ELF-1 (cell line): ENCODE data around the gene SAMD13.

Source experiments
- DNase-seq: peaks from one replicate; pipeline ENCODE4 v3.0.0-alpha.2; 2016; ENCODE audit warnings: low read depth, low spot score

SAMD13 gene, protein sequence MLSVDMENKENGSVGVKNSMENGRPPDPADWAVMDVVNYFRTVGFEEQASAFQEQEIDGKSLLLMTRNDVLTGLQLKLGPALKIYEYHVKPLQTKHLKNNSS

DNA sequence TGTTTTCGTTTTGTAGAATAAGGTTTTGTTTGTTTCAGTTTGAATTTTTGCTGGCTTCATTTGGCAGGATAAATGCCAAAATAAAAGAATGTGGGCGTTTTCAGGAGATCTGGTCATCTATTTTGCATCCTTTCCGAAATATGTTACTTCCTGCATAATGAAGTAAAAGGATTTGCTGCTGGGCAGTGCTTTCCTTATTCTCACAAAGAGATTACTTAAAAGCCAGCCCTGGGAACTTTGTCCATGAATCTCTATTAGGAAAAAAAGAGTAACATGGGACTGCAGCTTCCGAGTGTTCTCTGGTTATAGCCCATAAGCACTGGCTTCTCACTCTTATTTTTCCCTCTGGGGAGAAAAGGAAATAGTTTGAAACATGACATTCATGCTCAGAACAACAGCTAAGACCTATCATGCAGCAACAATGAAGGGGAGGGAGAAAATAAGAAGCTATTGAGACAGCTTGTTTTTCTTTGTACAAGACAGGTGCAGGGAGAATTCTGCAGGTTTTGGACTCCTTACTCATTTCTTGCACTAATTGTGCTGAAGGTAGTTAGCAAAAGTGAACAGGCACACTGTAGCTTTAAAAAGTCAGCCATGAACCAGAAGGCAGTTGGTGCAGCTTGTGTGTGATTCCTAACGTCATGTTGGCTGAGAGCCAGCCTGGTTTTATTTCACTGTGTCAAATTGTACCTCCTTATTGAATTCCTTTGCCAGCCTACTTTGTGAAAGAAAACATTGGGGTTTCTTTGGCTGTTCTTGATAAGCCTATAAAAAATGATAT, at the start of gene SAMD13:
SAMD13 (plus strand) TSS at position 705 of the 781 bp plus-strand sequence. CDS start 1,527 bp downstream, outside the sequence.
- DNase-seq, result no peak

DNA sequence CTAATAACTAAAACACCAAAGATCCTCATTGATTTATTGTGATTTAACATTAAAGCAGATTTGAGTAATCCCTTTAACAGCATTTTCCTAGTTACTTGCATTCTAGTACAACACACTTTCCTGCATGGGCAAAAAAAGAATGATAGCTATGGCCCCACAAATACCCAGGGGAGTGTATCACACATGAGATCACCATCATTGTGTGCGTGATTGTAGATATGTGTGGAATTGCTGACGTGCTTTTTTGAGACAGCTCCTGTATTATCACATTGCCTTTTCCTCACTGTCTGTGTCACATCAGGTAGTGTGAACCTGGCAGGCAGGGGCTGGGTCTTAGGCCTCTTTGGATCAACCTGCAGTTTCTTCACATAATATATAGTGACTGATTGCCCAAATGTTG, 48.5 kb upstream of the SAMD13 start:
- no peak for DNase-seq

DNA sequence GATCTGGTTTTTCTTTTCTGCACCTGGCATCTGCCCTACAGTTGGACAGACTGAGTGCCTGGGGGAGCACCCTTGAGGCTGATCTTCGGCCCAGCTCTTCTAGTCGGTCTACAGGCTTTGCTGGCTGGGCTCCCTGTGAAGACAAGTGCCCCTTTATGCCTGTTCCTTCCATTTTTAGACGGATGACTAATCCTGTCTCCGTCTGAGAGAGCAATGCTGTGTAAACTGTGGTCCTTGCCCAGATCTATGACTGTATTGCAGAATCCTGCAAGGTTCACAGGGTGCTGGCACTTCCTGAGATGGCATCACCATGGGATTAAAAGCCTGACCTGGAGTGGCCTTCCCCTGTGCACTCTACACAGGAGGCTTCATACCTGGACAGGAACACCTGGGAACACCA, 47.6 kb upstream of the SAMD13 start:
- DNase-seq, result no peak

DNA sequence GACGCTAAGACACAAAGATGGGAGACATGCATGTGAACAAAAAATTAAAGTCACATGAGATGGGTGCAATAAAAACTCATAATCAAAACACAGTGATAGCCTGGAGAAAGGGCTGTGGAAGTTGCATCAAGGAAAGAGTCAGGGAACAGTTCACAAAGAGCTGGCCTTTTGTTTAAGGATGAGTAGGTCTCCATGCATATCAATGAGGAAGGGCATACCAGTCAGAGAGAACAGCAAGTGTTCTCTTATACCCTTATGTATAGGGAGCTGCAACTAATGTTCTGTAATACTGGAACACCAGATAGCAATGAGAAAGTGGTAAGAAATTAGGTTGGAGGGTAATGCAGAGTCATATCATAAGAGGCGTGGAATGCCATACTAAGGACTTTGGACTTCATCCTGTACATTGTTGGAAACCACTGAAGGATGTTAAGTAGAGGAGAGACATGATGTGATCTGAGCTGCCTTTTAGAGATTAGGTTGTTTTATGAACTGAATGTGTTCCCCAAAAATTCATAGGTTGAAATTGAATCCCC, 46.7 kb upstream of the SAMD13 start:
- DNase-seq, result no peak

DNA sequence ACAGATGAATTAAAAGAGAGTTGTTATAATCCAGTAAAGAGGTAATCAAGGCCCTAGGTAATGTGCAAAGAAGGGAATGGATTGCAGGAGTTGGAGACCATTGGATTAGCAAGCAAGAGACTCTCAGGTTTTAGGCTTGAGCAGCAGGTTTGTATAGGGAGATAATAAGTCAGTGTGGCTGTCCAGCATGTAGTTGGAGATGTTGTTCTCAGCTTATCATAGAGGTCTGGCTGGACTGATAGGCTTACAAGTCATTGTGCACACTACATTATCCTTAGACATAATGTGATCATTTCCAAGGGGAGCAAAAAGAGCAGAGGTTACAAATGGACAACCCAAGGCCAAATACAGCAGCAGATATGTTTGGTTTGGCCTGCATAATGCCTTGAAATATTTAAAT, 45.9 kb upstream of the SAMD13 start:
- DNase-seq, result no peak

DNA sequence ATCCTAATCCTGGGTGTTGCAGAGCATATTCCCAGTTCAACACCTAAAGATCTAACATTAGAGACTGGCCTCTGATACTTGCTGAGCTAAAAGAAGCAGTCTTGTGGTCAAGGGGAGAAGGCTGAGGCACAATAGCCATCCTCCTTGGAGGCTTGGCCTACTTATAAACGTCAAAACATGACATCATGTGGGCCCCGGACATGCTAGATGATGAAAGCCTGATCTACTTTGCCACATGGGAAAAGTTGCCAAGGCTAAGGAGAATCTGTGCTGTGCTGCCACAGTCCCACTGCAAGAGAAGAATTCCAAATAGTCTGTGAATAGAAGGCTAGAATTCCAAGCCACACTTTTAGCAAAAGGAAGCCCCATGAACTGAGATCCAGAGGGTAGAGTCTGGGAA, 43.9 kb upstream of the SAMD13 start:
- DNase-seq, result no peak

DNA sequence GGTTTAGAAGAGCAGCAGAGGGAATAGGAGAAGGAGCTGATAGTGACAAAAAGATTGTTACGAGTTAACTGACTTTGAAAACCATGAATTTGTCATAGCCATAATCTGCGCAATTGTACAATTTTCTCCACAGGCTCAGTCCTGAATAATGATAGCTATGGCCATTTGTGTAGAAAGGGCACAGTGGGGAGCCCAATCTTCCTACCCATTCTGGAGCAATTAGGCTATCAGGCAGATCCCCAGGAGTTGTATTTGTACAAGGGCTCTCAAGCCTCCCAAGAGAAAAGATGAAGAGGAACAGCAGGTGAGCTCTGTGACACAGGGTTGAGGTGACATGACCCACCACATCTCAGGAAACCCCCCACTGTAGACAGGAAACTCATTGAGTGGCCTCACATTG, 42.1 kb upstream of the SAMD13 start:
- no peak for DNase-seq

DNA sequence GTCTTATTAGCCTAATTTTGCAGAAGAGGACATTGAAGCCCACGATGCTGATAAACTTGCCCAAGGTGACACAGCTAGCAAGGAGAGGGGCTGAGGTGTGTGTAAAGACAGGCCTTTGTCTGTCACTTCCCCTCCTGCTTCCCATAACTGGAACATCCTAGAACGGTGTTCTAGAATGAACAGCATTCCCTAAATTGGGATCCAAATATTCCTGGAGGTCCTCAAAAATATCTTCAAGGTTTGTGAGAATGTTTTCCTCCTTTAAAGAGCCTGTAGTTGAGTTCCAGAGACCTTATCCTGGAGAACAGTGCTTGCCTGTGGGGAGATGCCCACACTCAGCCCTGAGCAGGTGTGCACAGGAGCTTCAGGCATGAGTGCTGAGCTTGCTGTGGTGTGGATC, 41.5 kb upstream of the SAMD13 start:
- DNase-seq, result no peak

DNA sequence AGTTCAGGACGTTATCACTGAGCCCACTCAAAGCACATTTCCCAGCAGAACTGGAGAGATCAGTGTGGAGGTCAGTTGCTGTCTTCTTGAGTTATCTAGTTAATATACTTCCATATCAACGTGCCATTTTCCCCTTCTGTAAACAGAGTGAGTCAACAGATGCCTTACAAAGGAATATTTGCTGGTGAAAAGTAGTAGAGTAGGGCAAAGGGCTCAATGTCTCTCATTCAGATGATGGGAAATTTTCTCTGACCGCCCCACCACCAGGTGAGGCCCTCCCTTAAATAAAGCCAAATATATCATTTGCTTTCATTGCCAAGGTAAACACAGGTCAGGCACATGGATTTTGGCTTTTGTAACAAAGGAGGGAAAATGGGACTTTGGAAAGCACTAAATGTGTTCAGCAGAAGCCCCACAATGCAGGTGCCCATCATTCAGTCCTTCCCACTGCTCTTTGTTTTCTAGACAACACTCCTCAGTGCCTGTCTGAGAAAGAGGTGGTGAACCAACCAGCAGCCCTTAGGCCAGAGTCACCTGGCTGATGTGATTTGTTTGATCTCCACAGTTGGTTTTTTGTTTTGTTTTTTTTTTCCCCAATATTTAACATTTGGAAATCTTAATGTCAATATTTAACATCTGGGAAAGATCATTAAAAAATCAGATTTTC, 40.5 kb upstream of the SAMD13 start:
- no peak for DNase-seq

DNA sequence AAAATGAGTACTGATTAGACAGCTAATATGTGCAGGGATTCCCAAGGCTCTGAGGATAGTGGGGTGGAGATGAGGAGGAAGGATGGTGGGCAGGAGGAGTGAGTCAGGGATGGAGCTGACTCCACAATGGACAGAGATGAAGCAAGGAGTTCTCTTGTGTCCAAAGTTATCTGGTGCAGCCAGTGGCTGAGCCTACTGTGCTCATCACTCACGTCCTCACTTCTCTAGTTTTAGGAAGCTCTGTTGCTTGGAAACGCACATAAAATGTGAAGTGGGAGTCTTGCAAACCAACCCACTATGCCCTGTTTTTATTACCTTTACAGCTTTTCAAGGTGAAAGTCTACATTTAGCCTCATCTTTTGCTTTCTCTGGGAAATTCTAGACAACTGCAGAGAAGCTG, 36.5 kb upstream of the SAMD13 start:
- no peak for DNase-seq

DNA sequence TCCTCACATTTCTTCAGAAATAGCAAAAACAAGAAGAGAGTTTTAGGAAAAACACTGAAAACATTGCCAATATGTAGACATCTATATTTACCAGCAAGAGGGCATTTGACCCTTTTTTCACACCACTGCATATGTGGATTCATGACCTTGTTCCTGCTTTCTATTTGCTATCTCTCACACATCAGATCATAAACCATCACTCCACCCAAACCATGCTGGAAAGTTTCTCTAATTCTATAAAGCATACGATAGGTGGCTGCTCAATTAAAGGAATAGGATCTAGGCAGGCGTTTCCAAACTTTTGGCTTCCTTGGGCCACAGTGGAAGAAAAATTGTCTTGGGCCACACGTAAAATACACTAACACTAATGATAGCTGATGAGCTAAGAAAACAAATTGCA, 35.6 kb upstream of the SAMD13 start:
- DNase-seq, result no peak

DNA sequence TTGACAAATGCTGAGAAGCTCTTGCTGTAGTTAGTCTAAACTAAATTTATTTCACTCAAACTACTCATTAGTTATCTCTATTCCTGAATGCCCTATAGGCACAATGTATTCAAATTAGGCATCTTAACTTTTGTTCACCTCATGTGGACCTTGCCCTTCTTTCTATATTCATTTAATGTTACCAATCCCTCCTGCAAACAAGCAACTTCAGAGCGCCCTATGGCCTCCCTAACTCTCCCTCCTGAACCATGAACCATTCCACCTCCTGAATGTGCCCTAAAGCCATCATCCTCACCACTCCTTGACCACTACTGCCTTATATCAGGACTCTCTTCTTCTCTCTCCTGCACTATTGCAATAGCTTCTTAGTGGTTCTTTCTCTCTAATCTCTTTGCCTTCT, 34.8 kb upstream of the SAMD13 start:
- DNase-seq, result no peak

DNA sequence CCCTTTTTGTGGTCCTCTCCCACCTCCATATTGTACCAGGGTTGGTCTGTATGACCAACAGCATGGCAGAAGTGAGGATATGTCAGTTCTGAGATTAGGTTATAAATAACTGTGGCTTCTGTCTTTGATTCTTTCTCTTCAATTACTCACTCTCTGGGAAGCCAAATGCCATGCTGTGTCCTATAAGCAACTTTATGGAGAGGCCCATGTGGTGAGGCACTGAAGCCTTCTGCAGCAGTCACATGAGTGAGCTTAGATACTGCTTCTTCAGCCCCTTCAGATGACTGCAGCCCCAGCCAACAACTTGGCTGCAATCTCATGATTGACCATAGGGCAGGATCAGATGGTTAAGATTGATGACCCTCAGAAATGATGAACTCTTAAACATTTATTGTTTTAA, 34.0 kb upstream of the SAMD13 start:
- DNase-seq, result no peak

DNA sequence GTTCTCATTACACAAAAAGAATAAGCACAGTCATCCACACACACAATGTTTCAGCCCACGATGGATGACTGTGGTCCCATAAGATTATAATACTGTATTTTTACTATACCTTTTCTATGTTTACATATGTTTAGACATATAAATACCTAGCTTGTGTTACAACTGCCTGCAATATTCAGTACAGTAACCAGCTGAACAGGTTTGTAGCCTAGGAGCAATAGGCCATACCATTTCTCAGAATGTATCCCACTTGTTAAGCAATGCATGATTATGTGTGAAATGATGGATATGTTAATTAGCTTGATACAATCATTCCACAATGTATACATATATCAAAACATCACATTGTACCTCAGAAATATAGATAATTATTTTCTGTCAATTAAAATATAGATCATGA, 33.2 kb upstream of the SAMD13 start:
- DNase-seq, result no peak

DNA sequence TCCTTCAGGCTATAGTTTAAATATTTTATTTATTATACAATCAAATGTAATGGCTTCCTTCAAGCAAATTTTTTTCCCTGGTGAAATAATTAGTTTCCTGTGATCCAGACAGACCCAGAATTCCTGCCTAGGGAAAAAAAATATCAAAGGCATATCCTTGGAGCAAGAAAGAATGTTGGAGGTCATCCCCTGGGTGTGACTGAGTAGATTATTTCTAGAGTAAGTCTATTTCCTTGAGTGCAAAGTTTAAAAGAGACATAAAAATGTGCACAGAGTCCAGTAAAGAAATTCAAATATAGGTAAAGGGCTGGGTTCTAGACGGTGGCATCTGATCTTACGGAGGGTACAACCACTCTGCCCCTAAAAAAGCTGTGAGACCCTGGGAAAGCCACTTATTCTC, 32.2 kb upstream of the SAMD13 start:
- DNase-seq, result no peak

DNA sequence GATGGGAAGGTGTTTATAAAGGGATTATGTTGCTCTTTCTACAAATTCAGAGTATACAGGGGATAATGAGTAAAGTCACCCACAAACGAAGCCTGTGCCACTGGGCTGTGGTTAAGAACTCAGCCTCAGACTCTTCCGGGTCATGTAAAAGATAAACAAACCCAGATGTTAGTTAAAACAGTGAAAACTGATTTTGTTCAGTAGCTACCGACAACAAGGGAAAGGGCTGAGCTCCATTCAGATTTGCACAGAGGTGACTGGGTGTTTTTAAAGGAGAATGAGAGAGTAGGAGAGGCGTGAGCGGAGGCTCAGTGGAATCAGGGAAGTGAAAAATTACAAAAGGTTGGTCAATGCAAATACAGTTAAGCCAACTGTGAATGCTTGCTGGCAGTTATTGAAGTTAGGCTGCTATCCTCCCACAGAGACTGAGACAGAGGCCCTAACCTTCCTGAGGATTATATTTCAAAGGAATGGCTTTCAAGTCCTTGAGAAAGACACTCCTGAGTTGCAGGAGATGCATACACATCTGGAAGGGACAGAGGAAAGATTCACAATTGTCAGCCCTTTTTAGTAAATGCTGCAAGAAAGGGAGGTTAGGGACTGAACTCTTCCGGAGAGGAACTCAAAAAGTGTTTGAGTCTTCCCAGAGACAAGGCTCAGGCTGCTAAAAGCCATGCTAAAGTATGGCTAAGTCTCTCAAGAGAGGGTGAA, 29.9 kb upstream of the SAMD13 start:
- peak; percentile 11 for DNase-seq

DNA sequence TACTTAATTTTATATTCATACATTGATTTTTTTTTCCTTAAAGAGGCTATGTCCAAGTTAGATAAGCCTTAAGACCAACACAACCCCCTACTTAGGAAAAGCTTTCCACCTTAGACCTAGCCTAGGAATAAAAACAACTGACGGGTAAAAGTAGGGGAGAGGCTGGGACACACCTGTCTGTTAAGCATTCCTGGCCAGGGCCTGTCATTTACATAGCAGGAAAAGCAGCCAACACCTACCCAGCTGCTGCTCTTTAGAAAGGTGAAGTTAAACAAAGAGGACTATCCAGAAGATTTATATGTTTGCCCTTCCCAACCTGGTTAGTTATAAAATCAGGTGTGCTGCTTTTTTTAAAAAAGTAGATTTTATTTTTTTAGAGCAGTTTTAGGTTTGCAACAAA, 29.1 kb upstream of the SAMD13 start:
- DNase-seq, result peak; percentile 9

DNA sequence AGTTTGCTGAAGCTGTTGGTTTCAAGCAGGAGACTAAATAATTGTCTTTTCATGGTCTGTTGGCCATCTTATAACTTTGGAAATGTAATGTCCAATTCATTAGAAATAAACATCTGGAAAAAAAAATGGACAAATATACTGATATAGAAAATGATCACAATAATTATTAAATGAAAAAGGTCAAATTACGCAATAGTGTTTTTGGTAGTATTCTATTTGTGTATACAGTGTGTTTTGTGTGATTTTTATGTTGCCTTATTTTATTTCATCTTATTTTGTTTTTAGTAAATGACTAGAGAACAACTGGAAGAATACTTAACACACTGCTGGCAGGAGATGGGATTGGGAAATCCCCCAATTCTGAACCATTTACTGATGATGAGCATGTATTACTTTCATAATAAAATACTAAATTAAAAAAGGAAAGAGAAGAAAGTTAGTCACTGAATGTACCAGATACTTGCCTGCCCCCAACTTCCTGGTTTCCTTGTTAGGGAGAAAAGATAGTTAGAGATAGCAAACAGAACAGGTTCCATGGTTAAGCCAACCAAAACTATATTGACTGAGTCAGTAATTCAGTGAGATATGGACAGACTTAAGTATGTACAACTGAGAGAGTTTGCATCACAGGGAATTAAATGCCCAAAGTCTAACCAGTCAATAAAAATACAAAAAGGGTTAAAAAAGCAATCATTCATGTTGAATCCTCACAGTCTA, 24.0 kb upstream of the SAMD13 start:
- no peak for DNase-seq

DNA sequence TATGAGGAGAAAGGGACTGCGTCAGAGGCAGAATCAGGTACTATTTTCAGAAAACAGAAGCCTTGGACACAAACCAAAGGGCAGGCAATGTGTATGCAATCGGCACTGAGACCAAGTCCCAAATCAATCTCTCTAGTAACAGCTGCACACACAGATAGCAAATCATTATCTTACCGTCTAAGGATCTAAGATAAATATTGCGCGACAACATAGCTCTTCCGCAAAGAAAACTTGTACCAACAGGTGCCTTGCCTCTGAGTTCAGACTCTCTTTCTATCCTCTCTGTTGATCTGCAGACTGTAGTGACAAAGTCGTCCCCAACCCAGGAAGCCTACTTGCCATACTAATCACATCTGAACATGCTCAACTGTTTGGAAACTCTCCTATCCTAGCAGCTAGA, 22.6 kb upstream of the SAMD13 start:
- DNase-seq, result no peak

DNA sequence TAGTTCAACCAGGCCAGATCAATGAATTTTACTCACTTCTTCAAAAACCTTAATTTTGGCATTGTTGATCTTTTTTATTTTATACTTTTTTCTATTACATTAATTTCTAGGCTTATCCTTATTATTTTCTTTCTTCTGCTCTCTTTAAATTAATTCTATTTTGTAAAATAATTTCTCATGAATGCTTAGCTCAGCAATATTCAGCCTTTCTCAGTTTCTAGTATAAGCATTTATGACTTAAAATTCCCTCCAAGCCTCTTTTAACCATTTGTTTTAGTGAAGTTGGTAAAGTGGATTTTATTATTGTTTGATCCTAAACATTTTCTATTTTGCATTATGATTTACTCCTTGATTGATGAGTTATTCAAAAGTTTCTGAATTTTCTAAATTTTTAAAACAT, 20.6 kb upstream of the SAMD13 start:
- no peak for DNase-seq

DNA sequence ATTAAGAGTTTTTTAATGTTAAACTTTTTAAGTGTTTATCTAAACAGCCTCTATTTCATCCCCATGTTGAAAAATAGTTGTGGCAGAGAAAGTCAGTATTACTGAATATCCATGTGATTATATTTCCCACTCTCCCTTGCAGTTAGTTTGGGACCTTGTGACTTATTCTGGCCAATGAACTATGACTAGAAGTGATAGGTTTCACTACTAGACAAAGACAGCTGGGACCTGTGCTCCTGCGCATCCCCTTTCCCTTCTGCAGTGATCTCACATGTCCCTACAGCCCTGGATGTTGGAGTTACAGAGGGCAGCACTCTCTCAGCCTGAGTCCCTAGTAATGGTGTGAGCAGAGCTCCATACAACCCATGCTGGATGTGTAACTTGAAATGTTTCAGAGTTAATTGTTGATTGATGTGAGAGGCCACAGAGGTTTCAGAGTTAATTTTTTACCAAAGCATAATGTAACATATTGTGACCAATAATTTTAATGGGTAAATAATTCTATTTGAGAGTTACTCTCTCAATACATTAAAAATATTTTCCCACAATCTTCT, 18.7 kb upstream of the SAMD13 start:
- no peak for DNase-seq
